Peyer's patch (tissue), 4 donors: ENCODE measurements around the gene LSM4.

ENCODE experiments used
- POLR2A ChIP-seq, 2 donors: fragments of 450-650 bp; IDR thresholded peaks; one replicate each; pipeline ENCODE4 v1.5.1; 2017; ENCODE audit warnings: antibody characterized with exemption in 2 of 2, mild to moderate bottlenecking in 2 of 2, moderate library complexity in 2 of 2
- TF ChIP-seq, protein P1 (sequence below), 6 experiments: fragments of 450-650 bp in 4 of 6; fragments of 200-600 bp in 2 of 6; sonication (generic) in 1 of 6; IDR thresholded peaks; one replicate each; pipeline ENCODE4 v1.5.1; 2017 to 2019; ENCODE audit warnings: antibody characterized with exemption in 6 of 6, mild to moderate bottlenecking in 3 of 6, moderate library complexity in 1 of 6

DNA sequence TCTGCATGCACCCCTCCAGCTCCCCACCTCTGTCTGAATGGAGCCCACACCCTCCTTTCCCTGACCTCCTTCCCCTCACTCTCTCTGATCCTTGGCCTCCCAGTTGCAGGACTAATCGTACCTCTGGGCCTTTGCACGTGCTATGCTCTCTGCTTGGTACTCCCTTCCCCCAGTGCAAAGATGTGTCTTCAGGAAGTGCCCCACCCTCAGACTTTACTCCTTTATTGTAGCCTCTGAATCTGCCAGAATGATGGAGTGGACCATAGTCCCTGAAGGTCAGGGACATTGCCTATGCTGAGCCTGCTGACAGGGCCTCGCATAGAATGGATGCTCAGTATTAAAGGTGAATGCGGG, 40.1 kb downstream of the LSM4 start:
- TF ChIP-seq, protein P1, sequence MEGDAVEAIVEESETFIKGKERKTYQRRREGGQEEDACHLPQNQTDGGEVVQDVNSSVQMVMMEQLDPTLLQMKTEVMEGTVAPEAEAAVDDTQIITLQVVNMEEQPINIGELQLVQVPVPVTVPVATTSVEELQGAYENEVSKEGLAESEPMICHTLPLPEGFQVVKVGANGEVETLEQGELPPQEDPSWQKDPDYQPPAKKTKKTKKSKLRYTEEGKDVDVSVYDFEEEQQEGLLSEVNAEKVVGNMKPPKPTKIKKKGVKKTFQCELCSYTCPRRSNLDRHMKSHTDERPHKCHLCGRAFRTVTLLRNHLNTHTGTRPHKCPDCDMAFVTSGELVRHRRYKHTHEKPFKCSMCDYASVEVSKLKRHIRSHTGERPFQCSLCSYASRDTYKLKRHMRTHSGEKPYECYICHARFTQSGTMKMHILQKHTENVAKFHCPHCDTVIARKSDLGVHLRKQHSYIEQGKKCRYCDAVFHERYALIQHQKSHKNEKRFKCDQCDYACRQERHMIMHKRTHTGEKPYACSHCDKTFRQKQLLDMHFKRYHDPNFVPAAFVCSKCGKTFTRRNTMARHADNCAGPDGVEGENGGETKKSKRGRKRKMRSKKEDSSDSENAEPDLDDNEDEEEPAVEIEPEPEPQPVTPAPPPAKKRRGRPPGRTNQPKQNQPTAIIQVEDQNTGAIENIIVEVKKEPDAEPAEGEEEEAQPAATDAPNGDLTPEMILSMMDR (IDR thresholded peaks at IDR 0.05) = no peak
- TF ChIP-seq POLR2A (IDR thresholded peaks at IDR 0.05) = peak; percentile 56 to 64
